Upper lobe of right lung (tissue), 1 donor: Measurements from ENCODE around the gene GPHA2. TPM values are rescaled to one million over a fixed set of nuclear protein-coding genes. Genes with fewer than 3 reads are reported as not detected.

Source experiments
- ATAC-seq: fragments of 200-7000 bp; cut with Tn5 transposase; one replicate; pipeline ENCODE4 v1.9.1; 2020; ENCODE audit warnings: mild to moderate bottlenecking, moderate library complexity
- DNase-seq: peaks from one replicate; pipeline ENCODE4 v3.0.0-alpha.2; 2020
- H3K27ac ChIP-seq: fragments of 200-600 bp; one replicate; pipeline ENCODE4 v1.8.0; 2022
- H3K27me3 ChIP-seq: fragments of 200-600 bp; one replicate; pipeline ENCODE4 v1.8.0; 2022; ENCODE audit warnings: mild to moderate bottlenecking
- H3K36me3 ChIP-seq: fragments of 200-600 bp; one replicate; pipeline ENCODE4 v1.8.0; 2022
- H3K4me1 ChIP-seq: fragments of 200-600 bp; one replicate; pipeline ENCODE4 v1.8.0; 2022
- H3K4me3 ChIP-seq: fragments of 200-600 bp; one replicate; pipeline ENCODE4 v1.8.0; 2022; ENCODE audit warnings: mild to moderate bottlenecking
- H3K9me3 ChIP-seq: fragments of 200-600 bp; one replicate; pipeline ENCODE4 v1.8.0; 2022
- intact Hi-C: fragments of 100-400 bp; cut with DNase I; formaldehyde crosslinking; loops from one replicate; pipeline ENCODE4 v1.11.0; 2022
- total RNA-seq: library from RNA; stranded (reverse); fragmentation: NEBNext Ultra II Directional; extraction: Animal tissue kit (Norgen Biotek cat#: 25700); gene quantifications from one replicate; pipeline ENCODE4 v1.2.1, GENCODE V29; 2021
- TF ChIP-seq, protein P1 (sequence below): fragments of 200-600 bp; IDR thresholded peaks from one replicate; pipeline ENCODE4 v1.8.0; 2022; ENCODE audit warnings: antibody characterized with exemption
- donor health status: DM: no; HTN: yes; CAD: no; lungs with severe emphysema.

GPHA2 gene
- total RNA-seq, 1 donor from 2014 or later = not detected

DNA sequence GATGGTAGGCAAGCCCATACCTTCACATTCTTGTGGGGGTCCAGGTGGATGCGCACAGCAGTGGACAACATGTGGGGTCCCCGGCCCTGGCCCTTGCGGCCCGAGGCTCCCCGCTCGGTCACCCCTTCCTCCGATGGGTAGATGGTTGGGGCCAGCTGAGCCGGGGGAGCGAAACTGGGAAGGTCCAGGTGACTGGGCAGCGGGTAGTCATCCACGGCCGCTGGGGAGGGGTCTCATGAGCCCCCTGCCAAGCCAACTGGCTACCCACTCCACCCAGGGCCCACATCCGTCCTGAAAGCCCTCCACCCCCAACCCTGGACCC is 29.4 kb downstream of the GPHA2 start:
- Histone ChIP-seq H3K9me3 (no peaks in the 10 kb centered on the region), H3K36me3 (peaks cover 99% of the 10 kb centered on the region)
- TF ChIP-seq, protein P1, sequence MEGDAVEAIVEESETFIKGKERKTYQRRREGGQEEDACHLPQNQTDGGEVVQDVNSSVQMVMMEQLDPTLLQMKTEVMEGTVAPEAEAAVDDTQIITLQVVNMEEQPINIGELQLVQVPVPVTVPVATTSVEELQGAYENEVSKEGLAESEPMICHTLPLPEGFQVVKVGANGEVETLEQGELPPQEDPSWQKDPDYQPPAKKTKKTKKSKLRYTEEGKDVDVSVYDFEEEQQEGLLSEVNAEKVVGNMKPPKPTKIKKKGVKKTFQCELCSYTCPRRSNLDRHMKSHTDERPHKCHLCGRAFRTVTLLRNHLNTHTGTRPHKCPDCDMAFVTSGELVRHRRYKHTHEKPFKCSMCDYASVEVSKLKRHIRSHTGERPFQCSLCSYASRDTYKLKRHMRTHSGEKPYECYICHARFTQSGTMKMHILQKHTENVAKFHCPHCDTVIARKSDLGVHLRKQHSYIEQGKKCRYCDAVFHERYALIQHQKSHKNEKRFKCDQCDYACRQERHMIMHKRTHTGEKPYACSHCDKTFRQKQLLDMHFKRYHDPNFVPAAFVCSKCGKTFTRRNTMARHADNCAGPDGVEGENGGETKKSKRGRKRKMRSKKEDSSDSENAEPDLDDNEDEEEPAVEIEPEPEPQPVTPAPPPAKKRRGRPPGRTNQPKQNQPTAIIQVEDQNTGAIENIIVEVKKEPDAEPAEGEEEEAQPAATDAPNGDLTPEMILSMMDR = no peak

DNA sequence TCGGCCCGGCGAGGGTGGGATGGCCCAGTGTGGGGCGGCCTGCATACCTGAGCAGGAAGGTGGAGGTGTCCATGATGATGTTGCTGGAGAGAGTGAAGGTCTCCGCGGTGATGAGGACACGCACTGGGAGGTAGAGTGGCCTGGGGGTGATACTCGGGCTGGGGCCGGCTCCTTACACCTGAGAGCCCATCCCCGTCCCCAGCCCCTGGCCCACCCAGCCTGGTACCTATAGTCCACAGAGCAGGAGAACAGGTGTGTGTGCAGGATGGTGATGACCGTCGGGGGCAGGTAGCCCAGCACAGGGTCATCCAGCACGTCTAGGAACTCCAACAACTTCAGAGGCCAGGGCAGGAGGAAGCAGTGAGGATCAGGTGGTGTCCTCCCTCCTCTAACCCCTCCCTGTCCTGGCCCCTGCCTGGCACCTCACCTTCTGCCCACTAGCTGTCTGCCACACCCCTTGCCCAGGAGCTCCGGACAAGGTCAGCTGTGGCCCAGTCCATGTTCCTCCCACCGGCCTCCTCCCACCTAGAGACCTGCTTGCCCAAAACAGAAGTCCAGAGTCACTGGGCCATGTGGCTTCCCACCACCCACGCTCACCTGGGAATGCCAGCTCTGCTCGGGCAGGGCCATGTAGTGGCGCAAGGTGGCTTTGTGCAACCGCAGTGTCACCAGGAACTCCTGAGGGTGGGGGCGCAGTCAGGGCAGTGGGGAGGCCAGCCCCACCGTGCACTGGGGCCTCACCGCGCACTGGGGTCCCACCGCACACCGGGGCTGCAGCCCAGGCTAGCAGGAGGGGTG is 30.0 kb downstream of the GPHA2 start:
- intact Hi-C loops = no loop called here
- no peaks in the 10 kb centered on the region for H3K27me3 ChIP-seq
- no peak overlapping the region for H3K27ac ChIP-seq
- TF ChIP-seq, protein P1 = no peak
- ATAC-seq = no peak
- peaks cover 99% of the 10 kb centered on the region for H3K36me3 ChIP-seq
- no peak for DNase-seq
- H3K4me1 ChIP-seq = no peaks in the 10 kb centered on the region
- H3K9me3 ChIP-seq = no peaks in the 10 kb centered on the region
- no peak overlapping the region for H3K4me3 ChIP-seq

More for the DNA sequence above, 29.4 kb downstream of the GPHA2 start:
- intact Hi-C loops = no loop called here
- no peak overlapping the region for H3K27ac ChIP-seq
- H3K4me1 ChIP-seq = no peaks in the 10 kb centered on the region
- no peak overlapping the region for H3K4me3 ChIP-seq
- ATAC-seq (no peak), DNase-seq (no peak)
- H3K27me3 ChIP-seq = no peaks in the 10 kb centered on the region

DNA sequence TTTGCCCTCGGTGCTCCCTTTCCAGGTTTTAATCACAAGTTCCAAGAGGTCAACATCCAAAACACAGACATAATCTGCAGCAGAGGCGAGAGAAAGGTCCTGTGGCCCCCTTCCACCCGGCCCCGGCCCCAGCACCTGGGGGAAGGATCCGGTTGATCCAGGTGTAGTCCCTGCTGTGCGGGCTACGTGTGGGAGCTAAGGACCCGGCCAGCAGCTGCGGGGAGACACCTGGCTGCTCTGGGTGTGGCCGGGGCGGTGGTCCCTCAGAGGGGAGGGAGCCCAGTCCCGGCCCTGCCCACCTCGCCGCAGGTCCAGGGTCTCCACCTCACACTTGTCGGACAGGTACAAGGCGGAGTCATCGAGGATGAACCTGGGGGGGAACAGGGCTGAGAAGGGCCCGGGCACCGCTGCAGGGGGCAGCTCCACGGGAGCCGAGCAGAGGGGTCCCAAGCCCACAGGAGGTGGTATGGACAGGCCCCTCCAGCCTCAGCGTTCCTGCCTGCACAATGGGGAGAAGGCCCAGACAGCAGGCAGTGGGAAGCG is 32.3 kb downstream of the GPHA2 start:
- Histone ChIP-seq H3K4me1 (no peaks in the 10 kb centered on the region), H3K9me3 (no peaks in the 10 kb centered on the region), H3K36me3 (peaks cover 90% of the 10 kb centered on the region), H3K4me3 (no peak overlapping the region), H3K27me3 (no peaks in the 10 kb centered on the region), H3K27ac (no peak overlapping the region)
- DNase-seq = no peak
- TF ChIP-seq, protein P1 = no peak
- intact Hi-C loops = no loop called here
- no peak for ATAC-seq

DNA sequence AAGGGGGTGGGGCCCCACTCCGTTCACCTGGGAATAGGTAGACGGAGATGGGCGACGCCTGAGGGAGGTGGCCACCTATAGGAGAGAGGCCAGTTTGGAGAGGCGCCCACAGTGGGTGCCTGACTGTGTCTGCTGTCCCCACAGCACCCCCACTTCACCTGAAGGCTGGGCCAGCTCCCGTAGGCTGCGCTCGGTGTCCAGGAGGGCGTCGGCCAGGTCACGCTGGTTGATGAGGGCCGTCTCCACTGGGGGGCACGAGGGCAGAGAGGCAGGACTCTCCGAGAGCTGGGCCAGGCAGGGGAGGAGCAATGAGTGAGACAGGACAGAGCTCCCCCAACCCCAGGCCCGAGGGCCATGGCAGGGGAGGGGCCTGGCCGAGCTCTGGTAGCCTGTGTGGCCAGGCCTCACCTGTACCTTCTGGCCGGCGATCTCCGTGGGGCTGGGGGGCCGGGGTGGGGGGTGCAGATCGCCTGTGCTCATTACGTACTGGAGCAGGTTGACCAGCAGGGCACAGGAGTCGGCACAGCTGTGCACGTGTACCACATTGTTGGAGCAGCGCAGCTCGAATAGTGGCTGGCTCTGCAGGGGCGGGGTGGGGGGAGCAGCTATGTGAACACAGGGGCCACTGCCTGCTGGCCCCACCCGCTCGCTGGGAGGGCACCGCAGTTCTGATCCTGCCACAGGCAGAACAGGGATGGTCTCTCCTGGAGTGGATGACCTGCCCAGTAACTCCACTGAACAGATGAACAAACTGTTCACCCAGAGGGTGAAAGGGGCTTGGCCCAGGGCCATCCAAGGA is 33.4 kb downstream of the GPHA2 start:
- Histone ChIP-seq H3K36me3 (peaks cover 90% of the 10 kb centered on the region), H3K4me1 (no peaks in the 10 kb centered on the region), H3K9me3 (no peaks in the 10 kb centered on the region), H3K4me3 (no peak overlapping the region), H3K27me3 (no peaks in the 10 kb centered on the region), H3K27ac (no peak overlapping the region)
- ATAC-seq = no peak
- intact Hi-C loops = no loop called here
- DNase-seq = no peak
- TF ChIP-seq, protein P1 = no peak

DNA sequence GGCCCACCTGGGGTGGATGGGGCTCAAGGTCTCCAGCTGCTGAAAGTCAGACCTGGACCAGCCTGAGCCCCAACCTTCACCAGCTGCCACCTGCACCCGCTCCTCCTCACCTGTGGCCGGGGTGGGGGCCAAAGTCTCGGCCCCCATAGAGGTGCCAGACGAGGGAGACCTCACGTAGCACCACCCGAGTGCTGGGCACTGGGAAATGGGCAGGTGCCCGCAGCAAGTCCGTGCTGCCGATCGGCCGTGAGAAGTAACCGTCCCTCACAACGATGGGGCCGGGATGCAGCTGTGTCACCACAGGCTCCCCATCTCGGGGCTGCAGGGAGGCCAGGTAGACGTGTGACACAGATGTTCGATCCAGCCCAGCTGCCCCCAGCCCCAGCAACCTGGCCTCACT is 34.9 kb downstream of the GPHA2 start:
- Histone ChIP-seq H3K27ac (no peak overlapping the region), H3K9me3 (no peaks in the 10 kb centered on the region), H3K27me3 (no peaks in the 10 kb centered on the region), H3K4me1 (no peaks in the 10 kb centered on the region), H3K4me3 (no peak overlapping the region), H3K36me3 (peaks cover 83% of the 10 kb centered on the region)
- intact Hi-C loops = no loop called here
- TF ChIP-seq, protein P1 = no peak
- no peak for ATAC-seq
- DNase-seq = no peak
